ENCODE results near the gene CEP85L. TPM values are rescaled to one million over a fixed set of nuclear protein-coding genes. Genes with fewer than 3 reads are reported as not detected.

Gene CEP85L
- total RNA-seq, 1 experiment from 2014 or later, result 2.8 TPM

- in situ Hi-C loops (cut with HindIII; ENCODE audit: low pct_unique_long_range_greater_than_20kb, low sequenced_read_pairs), result no loop called here
- DNase-seq (ENCODE audit: low read depth), result no peak
Measured at GRCh38 chr6:118591897-118592296, 59.5 kb downstream of the CEP85L start.

GRCh38 chr6:118589649-118590365 is 61.6 kb downstream of the CEP85L start:
- in situ Hi-C loops (cut with HindIII; ENCODE audit: low pct_unique_long_range_greater_than_20kb, low sequenced_read_pairs), result no loop called here
- DNase-seq (ENCODE audit: low read depth), result no peak

DNA sequence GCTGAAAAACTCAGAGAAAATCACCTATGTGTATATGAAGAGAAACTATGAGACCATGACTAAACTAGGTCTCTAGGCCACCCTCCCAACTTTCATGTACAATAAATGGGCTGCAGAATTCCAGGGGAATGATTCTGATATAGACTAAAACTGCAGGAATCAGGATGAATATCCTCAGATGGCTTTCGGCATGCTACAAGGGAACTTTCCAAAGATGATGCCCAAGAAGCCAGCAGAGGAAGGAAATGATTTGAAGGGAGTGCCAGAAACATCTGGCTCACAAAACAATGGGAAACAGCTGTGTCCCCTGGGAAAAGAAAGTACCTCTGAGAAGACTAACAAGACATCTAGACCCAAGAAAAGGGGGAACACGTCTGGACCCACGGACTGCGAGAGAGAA is 62.2 kb downstream of the CEP85L start:
- no peak for DNase-seq (ENCODE audit: low read depth)
- in situ Hi-C loops (cut with HindIII; ENCODE audit: low pct_unique_long_range_greater_than_20kb, low sequenced_read_pairs), result no loop called here

- DNase-seq (ENCODE audit: low read depth), result no peak
- in situ Hi-C loops (cut with HindIII; ENCODE audit: low pct_unique_long_range_greater_than_20kb, low sequenced_read_pairs), result no loop called here
Measured at GRCh38 chr6:118588626-118589025, 62.8 kb downstream of the CEP85L start.

- in situ Hi-C loops (cut with HindIII; ENCODE audit: low pct_unique_long_range_greater_than_20kb, low sequenced_read_pairs), result no loop called here
- DNase-seq (ENCODE audit: low read depth), result no peak
Measured at GRCh38 chr6:118586746-118587485, 64.5 kb downstream of the CEP85L start.

- in situ Hi-C loops (cut with HindIII; ENCODE audit: low pct_unique_long_range_greater_than_20kb, low sequenced_read_pairs), result no loop called here
- no peak for DNase-seq (ENCODE audit: low read depth)
Measured at GRCh38 chr6:118584911-118585310, 66.5 kb downstream of the CEP85L start.

DNA sequence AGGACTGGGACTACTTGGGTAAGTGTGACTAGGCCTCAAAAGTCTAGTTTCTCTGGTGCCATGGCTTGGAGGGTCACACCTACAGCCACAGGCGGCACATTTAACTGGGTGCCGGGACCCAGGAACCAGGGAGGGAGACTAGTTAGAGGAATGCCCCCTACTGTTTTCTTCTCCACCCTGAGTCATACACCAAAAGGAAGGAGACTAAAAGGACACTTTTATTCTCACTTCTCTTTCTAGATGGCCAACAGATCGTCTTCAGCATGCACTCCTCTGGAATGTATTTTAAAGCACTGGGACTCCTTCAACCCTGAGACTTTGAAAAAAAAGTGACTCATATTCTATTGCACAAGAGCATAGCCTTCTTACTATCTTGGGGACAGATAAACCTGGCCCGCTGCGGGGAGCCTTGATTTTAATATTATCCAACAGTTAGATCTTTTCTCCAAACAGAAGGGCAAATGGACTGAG is 69.9 kb downstream of the CEP85L start:
- in situ Hi-C loops (cut with HindIII; ENCODE audit: low pct_unique_long_range_greater_than_20kb, low sequenced_read_pairs), result no loop called here
- no peak for DNase-seq (ENCODE audit: low read depth)

DNA sequence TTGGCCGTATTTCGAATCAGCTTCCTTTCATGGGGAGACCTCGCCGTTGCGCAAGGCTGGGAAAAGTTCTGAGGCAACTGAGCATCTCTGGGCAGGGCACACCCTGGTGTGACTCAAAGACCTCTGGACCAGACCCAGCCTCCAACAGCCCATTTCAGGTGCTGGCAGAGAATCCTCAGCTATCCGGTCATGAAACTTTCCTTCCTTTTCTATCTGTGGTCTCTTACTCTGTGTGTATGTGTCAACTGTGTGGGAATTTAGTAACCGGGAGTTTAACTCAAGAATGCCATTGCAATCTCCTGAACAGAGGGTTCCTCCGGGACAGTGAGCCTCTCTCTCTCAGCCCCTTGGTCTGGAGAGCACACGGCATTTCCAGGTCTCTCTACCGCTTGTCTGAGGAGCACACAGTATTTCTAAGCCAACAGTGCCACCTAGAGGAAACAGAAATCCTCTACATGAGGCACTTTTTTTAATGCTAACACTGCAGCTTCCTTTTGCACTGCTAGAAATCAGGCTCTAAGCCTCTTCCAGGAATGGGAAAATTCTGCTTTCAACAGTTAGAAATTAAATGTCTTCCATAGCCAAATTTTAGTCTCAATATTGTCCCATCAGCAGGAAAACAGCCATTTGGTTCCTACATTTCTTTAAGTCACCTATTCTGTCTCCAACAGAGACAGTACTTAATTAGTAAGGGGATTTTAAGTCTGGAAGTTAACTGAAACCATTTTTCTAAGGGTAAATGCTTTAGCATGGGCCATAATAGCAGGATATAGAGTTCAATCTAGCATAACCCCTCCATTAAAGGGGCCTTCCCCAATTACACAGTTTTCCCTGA is 70.6 kb downstream of the CEP85L start:
- in situ Hi-C loops (cut with HindIII; ENCODE audit: low pct_unique_long_range_greater_than_20kb, low sequenced_read_pairs), result no loop called here
- DNase-seq (ENCODE audit: low read depth), result no peak

DNA sequence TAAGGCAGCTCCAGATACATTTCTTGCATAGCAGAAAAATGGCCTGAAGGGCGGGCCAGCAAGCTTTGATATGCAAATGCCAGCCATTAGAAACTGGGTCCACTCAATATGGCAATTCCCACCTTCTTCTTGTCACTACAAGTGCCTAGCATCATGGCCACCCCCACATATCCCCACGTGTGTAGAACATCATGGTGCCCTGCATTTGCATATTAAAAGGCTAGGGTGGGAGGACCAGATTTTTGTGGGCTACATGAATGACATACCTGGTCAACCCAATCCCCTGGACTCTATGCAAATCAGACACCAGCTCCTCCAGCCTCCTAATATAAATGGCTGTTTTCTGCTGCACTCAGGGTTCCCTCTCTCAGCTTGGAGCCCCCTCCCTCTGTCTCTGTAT is 71.6 kb downstream of the CEP85L start:
- in situ Hi-C loops (cut with HindIII; ENCODE audit: low pct_unique_long_range_greater_than_20kb, low sequenced_read_pairs), result no loop called here

GRCh38 chr6:118578617-118579016 is 72.8 kb downstream of the CEP85L start:
- in situ Hi-C loops (cut with HindIII; ENCODE audit: low pct_unique_long_range_greater_than_20kb, low sequenced_read_pairs), result no loop called here
- DNase-seq (ENCODE audit: low read depth), result no peak

More for the DNA sequence above, 71.6 kb downstream of the CEP85L start:
- DNase-seq (ENCODE audit: low read depth), result no peak

DNA sequence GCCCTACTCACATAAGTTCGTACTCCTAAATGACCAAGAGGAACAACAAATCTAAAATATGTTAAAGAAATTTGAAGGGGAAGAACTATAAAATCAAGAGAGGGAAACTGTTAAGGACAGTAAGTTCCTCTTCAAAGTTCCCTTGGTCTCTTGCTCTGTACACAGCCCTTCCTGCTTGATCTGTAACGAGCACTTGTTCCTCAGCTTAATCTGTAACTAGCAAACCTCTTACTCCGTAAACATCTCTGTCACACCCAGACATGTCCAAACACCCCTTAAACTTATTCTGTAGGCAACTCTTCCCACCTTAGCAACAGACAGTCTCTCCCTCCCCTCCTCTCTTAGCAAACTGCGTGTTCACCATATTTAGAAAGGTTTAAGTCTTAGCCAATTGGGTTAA is 73.4 kb downstream of the CEP85L start:
- DNase-seq (ENCODE audit: low read depth), result no peak
- in situ Hi-C loops (cut with HindIII; ENCODE audit: low pct_unique_long_range_greater_than_20kb, low sequenced_read_pairs), result no loop called here

GRCh38 chr6:118574051-118574865 is 77.1 kb downstream of the CEP85L start:
- DNase-seq (ENCODE audit: low read depth), result peak; percentile 33
- in situ Hi-C loops (cut with HindIII; ENCODE audit: low pct_unique_long_range_greater_than_20kb, low sequenced_read_pairs), result no loop called here

- in situ Hi-C loops (cut with HindIII; ENCODE audit: low pct_unique_long_range_greater_than_20kb, low sequenced_read_pairs), result no loop called here
- DNase-seq (ENCODE audit: low read depth), result no peak
Measured at GRCh38 chr6:118571121-118571520, 80.3 kb downstream of the CEP85L start.

DNA sequence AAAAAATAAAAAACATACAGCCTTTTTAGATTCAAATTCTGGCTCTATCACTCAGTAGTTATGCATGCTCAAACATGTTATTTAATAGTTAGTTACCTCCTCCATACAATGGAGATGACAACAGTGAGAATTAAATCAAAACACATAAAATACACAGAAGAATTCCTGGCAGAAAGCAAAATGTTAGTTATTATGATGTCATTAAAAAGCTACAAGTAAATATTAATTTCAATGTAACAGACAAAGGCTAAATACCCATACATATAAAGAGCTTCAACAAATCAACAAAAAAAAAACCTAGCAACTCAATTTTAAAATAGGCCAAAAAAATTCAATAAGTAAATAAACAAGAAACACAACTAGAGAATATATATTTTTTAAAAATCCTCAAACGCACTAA is 81.9 kb downstream of the CEP85L start:
- in situ Hi-C loops (cut with HindIII; ENCODE audit: low pct_unique_long_range_greater_than_20kb, low sequenced_read_pairs), result no loop called here
- DNase-seq (ENCODE audit: low read depth), result no peak

DNA sequence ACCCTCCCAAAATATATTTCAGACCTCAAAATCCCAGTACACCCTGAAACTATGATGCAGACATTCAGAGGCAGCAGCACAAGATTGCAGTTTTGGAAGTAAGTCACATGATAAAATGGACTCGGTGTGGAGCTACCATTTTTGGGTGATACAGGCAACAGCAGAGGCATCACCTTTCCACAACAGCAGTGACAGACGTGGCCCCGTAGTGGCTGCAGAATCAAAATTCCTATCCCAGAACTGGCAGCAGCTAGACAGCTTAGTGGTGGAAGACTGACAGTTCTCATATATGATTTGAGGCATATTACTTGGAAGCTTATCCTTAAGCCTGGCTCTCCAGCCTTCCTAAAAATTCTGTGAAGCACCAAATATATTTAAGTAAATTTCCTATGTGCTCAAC is 83.4 kb downstream of the CEP85L start:
- in situ Hi-C loops (cut with HindIII; ENCODE audit: low pct_unique_long_range_greater_than_20kb, low sequenced_read_pairs), result no loop called here
- DNase-seq (ENCODE audit: low read depth), result no peak

DNA sequence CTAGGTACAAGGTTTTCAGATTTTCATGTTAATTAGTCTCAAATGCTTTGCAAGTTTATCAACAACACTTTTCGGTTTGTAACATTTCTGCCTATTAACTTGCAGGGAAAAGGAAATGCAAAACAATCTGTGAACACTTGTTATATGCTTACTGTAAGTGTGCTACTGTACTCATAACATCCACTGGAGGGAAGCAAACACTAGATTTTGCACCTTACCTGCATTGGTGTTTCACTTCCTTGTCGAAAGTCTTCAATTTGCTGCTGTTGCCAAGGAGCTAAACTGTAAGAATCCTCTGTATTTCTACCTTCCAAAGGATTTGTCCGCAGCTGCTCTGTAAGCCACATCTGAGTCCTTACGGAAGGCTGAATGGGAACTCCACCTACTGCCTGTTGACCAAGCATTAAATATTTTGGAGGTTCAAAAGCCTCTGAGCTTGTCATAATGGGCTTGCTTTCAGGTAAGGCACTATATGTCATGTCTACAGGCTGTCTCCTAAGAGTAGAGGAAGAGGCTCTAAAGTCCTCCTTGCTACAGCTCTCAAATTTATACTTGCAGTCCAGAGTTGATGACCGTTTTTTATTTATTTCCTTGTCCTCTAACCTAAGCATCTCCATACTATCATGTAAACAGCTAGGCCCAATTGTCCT is 86.0 kb downstream of the CEP85L start:
- in situ Hi-C loops (cut with HindIII; ENCODE audit: low pct_unique_long_range_greater_than_20kb, low sequenced_read_pairs), result no loop called here
- no peak for DNase-seq (ENCODE audit: low read depth)

DNA sequence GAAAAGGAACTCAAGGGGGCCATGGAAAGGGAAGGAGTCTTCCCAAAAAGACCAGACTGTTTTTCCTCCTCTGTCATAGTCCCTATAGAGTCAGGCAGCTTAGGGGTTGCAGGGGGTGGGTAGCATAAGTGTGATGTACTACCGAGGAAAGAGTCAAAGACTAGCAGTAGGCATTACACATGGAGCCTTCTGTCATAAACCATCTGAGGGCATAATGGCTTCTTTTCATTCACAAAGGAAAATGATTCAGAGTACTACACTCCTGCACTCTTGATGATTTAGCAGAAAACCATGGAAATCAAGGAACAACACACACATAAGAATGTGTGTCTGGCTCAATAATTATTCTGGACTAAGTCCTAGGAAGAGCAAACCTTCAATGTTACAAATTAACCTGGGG is 88.4 kb downstream of the CEP85L start:
- DNase-seq (ENCODE audit: low read depth), result no peak
- in situ Hi-C loops (cut with HindIII; ENCODE audit: low pct_unique_long_range_greater_than_20kb, low sequenced_read_pairs), result no loop called here

GRCh38 chr6:118562248-118562647 is 89.1 kb downstream of the CEP85L start:
- in situ Hi-C loops (cut with HindIII; ENCODE audit: low pct_unique_long_range_greater_than_20kb, low sequenced_read_pairs), result no loop called here
- no peak for DNase-seq (ENCODE audit: low read depth)

All from Caki2 (cell line).